ENCODE data around the gene SKIL.
A peak's percentile ranks its signal among the peaks of the same experiment; 100 is the strongest.

SKIL gene

DNA sequence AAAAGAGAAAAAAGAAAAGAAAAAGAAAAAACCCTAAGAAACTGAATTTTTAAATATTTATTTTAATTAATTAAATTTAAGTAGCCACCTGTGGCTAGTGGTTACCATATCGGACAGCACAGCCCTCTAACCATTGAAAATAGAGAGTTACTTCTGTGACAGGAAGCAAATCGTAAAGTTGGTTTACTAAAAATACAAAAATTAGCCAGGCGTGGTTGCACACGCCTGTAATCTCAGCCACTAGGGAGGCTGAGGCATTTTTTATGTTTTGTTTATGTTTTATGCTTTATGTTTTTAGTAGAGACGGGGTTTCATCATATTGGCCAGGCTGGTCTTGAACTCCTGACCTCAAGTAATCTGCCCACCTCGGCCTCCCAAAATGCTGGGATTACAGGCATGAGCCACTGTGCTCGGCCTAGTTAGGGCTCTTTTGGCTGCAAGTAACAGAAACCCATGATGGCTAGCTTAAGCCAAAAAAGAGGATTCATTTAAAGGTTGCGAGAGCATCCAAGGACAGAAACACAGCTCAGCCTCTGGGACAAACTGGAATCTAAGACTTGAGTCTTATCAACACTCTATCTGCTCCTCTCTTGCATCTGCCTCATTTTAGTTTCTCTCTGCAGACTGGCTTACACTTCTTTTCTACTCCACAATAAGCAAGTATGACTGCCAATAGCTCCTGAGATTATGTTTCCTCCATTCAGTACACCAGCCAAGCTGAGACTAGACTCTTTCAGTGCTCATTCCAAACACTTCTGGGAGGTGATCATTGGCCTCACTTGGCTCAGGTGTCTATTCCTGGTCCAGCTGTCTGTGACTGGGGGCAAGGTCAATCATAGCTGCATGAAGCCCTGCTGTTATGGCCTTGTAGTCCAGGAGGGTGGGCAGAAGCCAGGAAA lies 6.8 kb upstream of the SKIL start:
- no peak for DNase-seq

DNA sequence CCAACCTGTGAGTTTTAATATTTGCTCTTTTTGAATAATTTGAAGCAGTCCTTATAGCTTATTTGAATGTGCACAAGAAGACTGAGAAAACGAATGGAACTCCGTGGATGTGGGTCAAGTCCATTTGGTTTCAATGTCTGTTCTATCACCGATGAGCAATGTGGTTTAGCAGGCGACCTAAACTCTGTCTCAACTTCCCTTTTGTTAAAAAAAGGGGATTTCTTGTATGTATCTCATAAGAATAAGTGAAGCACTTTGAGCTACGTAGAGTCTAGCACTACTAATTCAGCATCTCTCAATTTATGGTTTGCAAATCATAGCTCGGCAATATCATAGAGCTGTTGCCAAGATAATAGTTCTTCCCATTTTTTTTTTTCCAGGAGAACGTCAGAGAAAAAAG lies 4.6 kb upstream of the SKIL start:
- no peak for DNase-seq

DNA sequence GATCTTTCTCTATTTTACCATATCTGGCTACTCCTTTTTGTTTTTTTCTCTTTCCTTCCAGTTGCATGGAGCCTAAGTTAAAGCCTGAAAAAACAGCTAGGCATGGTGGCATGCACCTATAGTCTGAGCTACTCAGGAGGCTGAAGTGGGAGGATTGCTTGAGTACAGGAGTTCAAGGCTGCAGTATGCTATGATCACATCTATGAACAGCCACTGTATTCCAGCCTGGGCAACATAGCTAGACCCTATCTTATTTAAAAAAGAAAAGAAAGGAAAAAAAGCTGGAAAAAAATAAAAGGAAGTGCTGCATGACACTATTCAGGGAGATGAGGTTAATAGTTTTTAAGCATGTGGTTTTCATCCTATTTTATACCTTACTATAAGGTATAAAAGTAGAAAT lies 4.0 kb upstream of the SKIL start:
- DNase-seq: no peak

DNA sequence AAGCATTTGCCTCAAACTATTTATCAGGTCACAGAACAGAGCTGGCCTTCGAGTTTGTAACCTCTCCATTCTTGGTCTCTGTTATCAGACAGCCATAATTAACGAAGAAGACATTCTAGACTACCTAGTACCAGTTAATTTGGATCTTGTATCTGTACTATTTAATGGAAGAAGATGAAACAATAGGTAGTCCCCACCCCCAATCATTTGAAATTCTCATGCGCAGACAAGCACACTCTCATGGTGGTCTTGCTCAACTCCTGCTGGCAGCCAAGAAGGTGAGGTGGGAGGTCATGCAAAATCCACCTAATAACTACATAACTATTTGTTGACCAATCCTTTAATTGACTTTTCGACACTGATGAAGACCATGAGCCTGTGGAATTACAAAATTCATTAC lies 2.8 kb upstream of the SKIL start:
- no peak for DNase-seq

DNA sequence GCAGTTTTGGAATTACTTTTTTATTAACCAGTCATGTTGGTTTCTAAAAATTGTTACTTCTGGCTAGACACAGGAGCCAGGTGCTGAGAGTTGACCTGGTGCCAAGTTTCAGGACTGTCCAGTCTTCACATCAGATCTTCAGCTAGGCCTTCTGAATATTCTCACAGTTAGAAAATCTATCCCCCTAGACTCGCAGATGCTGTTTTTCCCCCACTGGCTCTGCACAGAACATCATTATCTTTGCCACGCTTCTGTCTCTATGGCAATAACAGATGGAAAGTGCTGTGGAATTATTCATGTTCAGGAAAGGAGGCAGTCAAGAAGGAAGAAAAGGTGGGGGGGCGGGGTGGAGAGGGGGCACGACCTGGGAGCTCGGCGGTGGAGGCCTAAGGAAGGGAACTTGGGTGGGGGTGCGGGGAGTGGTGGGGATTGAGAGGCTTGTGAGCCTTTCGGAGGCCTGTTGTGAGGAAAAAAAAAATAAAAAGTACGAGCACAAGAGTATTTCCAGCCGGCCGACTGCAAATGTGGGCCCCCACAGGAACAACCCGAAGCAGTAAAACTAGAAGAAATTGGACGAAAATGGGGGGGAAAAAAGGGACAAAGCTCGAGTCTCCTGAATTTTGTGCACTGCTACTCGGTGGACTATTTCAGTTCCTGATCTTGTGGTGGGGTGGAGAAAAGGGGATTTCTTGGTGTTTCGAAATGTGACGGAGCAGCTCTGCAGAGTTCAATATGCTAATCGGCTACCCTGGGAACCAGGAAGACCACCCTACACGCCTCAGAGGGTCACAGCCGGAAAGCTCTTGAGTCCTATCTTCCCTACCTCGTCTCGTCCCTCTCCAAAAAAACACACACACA lies 1.5 kb upstream of the SKIL start:
- peak in 42 of 56 donors; percentile 2 to 78 (median 29) for DNase-seq

DNA sequence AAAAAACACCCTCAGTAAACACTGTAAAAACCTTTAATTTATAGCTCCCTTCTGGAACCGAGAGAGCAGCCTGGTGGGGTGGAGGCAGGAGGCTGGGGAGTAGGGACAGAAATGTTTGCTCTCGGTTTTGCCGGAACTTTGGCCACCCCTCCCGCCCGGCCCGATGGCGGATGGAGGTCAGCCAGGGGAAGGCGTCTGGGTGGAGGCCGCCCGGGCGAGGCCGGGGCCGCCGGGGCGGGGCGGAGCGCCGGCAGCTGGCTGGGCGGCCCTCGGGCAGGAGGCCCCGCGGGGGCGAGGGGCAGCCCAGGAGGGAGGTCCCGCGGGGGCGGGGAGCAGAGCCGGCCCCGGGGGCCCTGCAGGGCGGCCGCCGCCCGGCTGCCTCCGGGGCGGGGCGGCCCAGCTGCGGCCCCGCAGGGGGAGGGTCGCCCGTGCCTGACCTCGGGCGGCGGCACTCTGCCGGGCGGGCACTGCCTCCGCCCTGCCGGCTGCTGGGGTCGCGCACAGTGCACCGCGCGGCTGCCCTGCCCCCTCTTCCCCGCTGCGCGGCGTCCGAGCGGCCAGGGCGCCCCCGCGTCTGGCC lies 829 bp upstream of the SKIL start:
- DNase-seq: peak in 49 of 56 donors; percentile 8 to 79 (median 59)

DNA sequence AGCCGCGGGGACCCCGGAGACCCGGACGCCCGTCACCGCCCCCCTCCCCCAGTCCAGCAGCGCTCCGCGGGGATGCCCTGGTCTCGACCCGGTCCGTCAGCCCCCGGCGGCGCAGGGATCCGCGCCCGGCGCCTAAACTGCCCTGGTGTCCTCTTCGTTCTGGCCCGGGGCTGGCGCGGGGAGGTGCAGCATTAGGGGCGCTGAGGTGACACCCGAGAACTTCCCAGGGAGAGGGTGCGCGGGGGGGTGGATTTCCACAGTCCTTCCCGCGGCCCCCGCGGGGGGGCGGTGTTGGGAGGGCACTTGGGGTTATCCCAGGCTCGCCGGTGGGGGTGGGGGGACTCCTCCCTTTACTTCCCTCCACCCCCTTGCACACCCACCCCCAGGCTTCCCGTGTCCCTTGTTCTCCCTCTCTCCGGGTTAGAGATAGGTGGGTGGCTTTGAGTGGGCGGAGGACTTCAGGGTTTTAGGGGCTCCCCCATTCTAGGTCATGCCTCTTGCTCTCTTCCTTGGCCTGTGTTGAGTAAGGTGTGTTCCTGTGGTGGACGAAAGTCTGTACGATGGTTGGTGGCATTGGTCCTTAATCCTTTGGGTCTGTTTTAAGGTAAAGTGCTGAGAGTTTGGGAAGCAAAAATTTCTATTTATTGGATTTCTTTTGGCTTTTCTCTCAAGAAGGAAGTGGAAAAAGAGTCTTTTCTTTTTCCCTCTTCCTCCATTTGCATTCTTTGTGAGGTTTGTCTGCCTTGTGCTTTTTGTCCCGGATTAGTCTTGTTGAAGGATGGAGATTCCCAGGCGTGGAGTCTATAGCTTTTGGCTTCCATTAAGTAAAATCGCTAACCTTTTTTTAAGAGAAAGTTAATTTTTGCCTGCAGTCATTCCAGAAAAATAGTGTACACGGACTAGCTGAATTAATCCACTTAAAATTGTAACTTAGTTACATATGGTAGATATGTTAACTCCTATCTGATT lies 811 bp downstream of the SKIL start:
- peak in 53 of 56 donors; percentile 9 to 82 (median 53) for DNase-seq

DNA sequence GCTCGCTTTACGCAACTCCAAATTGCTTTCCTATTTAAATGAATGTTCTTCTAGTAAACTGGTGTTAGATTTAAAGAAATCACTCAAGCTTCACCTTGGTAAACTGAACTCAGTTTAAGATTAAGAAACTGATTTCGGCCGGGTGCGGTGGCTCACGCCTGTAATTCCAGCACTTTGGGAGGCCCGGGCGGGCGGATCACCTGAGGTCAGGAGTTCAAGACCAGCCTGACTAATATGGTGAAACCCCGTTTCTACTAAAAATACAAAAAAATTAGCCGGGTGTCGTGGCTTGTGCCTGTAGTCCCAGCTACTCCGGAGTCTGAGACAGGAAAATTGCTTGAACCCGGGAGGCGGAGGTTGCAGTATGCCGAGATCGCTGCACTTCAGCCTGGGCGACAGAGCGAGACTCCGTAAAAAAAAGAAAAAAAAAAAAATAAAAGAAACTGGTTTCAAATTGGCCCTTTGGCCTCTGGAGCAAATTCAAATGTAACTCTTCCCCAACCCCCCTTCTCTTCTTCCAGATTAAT lies 1.7 kb downstream of the SKIL start:
- no peak for DNase-seq

DNA sequence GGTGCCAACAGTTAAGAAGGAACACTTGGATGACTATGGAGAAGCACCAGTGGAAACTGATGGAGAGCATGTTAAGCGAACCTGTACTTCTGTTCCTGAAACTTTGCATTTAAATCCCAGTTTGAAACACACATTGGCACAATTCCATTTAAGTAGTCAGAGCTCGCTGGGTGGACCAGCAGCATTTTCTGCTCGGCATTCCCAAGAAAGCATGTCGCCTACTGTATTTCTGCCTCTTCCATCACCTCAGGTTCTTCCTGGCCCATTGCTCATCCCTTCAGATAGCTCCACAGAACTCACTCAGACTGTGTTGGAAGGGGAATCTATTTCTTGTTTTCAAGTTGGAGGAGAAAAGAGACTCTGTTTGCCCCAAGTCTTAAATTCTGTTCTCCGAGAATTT lies 3.0 kb downstream of the SKIL start:
- no peak for DNase-seq

DNA sequence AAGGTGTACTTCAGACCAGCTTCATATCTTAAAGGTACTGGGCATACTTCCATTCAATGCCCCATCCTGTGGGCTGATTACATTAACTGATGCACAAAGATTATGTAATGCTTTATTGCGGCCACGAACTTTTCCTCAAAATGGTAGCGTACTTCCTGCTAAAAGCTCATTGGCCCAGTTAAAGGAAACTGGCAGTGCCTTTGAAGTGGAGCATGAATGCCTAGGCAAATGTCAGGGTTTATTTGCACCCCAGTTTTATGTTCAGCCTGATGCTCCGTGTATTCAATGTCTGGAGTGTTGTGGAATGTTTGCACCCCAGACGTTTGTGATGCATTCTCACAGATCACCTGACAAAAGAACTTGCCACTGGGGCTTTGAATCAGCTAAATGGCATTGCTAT lies 3.4 kb downstream of the SKIL start:
- DNase-seq: no peak

DNA sequence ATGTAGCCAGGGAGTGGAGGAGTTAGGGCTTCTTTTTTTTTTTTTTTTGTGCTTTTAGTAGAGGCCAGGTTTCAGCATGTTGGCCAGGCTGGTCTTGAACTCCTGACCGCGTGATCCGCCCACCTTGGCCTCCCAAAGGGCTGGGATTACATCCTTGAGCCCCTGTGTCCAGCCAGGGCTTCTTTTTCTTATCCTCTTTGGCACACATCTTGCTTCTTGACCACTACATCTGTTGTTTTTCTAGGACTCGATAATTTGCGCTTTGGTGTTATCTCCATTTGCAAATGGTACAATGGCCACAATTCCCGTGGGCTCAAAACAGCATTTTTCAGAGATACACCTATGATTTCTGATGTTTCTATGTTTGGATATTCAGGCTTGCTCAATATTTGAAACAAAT lies 4.2 kb downstream of the SKIL start:
- DNase-seq: no peak

DNA sequence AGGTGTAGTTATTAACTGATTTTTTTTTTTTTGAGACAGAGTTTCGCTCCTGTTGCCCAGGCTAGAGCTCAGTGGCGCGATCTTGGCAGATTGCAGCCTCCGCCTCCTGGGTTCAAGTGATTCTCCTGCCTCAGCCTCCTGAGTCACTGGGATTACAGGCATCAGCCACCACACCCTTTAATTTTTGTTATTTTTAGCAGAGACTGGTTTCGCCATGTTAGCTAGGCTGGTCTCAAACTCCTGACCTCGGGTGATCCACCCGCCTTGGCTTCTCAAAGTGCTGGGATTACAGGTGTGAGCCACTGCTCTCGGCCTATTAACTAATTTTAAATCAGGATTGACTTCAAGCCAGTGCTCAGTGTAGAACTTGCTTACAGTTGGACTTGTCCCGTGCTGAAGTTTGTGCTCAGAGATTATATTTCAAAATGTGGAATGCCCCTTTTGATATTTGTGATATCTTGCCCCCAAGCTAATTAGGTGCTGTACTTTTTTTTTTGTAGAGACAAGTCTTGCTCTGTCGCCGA lies 6.0 kb downstream of the SKIL start:
- no peak for DNase-seq

DNA sequence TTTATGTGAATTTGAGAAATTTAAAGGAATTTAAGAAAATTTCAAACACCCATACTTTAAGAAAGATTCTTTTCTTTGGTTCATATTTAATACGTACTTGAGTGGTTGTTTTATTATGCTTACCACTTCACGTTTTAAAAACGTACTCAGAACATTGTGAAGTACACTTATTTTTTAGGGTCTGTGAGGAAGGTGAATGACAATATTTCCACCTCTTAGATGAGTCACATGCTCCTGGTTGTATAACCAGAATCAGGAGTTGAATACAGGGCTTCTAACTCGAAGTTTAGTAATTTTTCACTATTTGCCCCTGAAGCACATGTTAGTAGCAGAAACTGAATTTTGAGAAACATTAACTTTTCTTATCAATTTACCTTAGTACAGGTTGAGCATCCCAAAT lies 7.5 kb downstream of the SKIL start:
- no peak for DNase-seq

DNA sequence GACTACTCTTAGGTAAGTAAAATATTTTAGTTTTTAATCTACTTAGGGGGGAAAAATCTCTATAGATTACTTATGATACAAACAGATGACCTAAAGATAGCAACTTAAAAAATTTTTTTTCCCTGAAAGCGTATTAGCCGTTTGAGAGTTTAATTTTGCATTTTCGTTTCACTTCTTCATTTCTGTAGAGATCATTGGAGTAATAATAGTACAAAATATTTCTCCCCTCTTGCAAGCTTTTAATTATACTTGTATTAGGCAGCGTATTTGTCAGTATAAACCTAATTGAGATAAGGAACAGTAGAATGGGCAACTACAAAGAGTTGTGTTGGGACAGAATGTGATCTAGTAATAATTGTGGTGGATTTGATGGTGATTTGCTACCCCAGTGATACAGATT lies 10.3 kb downstream of the SKIL start:
- DNase-seq: no peak

DNA sequence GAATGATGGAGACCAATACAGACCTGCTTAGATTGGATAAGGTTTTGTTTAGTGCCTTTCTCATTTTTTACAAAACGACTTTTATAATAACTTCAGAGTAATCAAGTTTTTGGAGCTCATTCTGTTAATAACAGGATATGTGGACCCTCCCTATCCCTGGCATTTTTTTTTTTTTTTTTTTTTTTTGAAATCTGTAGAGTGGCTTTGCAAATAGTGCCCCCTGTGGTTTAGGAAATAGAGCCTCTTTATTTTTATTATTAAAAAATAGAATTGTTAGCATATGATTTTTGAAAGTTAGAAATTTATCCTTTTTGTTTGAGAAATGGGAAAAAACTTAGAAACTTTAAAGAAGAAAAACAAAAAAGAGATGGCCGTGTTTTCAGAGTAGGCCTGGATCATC lies 11.4 kb downstream of the SKIL start:
- no peak for DNase-seq

DNA sequence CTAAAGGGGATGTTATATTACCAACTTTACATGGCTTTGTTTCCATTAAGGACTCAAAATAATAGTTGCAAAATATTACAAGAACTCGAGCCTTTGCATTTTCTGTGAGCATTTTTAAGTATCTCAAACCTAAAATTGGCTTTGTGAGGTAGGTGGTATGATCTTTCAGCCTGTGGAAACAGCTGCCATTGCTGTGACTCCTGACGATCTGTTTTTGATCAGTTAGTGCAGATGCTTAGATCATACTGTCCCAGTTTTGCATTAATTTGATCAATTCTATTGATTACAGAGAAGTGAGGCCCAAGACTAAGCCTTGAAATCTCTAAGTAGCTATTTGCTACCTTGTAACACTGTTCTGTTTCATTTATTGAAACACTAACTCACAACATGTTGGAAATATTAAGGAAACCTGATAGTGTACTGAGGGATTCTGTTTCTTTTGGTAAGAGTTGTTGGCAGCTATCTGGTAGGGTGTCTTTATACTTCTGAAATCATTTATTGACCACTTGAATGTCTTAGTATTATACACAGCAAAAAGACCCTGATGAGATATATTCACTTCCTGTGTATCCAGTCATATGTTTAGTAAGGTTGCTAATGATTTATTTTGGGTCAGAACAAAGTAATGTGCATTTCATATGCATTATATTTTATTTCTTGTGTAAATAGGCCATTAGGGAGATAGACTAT lies 14.8 kb downstream of the SKIL start:
- no peak for DNase-seq

DNA sequence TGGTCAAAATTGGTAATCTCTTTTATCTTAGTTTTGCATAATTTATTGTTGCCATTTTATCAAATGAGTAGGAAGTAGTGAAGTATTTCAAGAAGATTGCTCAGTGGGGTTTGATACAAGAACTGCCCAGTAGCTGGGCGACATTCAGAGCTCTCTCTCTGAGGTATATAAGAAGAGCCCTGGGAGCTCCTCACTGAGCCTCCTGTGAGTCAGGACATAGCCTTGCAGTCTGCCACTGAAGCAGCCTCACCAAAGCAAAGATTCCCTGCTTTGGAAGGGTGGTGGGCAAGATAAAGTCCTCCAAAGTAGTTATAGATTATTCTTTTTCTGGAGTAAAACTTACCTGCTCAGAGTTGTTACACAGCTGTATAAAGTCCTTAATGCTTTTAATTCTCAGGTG lies 26.1 kb downstream of the SKIL start:
- no peak for DNase-seq

DNA sequence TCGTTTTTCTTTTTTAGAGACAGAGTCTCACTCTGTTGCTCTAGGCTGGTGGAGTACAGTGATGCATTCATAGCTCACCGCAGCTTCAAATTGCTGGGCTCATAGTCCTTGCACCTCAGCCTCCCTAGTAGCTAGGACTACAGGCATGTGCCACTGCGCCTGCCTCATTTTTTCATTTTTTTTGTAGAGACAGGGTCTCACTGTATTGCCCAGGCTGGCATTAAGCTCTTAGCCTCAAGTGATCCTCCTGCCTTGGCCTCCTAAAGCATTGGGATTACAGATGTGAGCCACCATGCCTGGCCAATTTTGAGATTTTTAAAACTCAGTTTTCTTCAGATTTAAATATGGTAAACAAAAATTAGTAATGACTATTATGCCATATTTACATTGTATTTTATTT lies 29.0 kb downstream of the SKIL start:
- no peak for DNase-seq

DNA sequence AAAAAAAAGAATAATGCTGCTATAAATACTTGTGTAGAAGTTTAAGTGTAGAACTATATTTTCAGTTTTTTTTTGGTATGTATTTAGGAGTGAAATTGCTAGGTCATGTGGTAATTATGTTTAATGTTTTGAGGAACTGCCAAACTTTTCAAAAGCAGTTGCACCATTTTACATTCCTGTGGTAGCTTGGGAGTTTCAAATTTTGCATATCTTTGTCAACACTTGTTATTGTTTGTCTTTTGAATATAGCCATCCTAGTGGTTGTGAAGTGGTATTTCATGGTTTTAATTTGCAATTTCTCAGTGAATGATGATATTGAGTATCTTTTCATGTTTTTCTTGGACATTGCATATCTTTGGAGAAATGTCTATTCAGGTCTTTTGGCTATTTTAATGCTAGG lies 30.4 kb downstream of the SKIL start:
- no peak for DNase-seq

DNA sequence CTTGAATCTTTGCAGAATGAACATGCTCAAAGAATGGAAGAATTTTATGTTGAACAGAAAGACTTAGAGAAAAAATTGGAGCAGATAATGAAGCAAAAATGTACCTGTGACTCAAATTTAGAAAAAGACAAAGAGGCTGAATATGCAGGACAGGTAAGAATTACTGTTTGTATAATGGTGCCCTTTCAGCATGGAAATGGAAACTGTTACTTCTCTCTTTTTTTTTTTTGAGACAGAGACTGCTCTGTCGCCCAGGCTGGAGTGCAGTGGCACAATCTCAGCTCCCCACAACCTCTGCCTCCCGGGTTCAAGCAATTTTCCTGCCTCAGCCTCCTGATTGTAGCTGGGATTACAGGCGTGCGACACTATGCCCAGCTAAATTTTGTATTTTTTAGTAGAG lies 33.6 kb downstream of the SKIL start:
- no peak for DNase-seq

Data from amygdala (tissue), 56 donors.